ENCODE data around the gene LSM4.
A peak's percentile ranks its signal among the peaks of the same experiment; 100 is the strongest.
"Not testable (repeated sequence)": the region's sequence is repeated elsewhere in the genome, so short reads cannot be mapped to it uniquely, and the experiment has no call there.

Gene LSM4

GRCh38 chr19:18350490-18350889, 27.6 kb upstream of the LSM4 start:
- no peaks in the 10 kb centered on the region for H3K27me3 ChIP-seq (replicated peaks)
- in situ Hi-C loops (cut with HindIII; ENCODE audit: low pct_ligation_motif_present, low sequenced_read_pairs): no loop called here
- TF ChIP-seq CTCF (IDR thresholded peaks at IDR 0.05; ENCODE audit: low read depth, low read length, missing control alignments): no peak
- peaks cover 4% of the 10 kb centered on the region for H3K36me3 ChIP-seq (replicated peaks)
- DNase-seq: no peak
- no peak overlapping the region for H3K4me3 ChIP-seq (ENCODE audit: low read depth, low read length)
- no peak overlapping the region for H3K27ac ChIP-seq

- Histone ChIP-seq H3K36me3 (replicated peaks) (peaks cover 4% of the 10 kb centered on the region), H3K4me3 (ENCODE audit: low read depth, low read length) (no peak overlapping the region), H3K27me3 (replicated peaks) (no peaks in the 10 kb centered on the region), H3K27ac (no peak overlapping the region)
- peak; percentile 46 for DNase-seq
- TF ChIP-seq CTCF (IDR thresholded peaks at IDR 0.05; ENCODE audit: low read depth, low read length, missing control alignments): peak; percentile 93
- in situ Hi-C loops (cut with HindIII; ENCODE audit: low pct_ligation_motif_present, low sequenced_read_pairs): no loop called here
Observed at GRCh38 chr19:18349524-18350128, 26.8 kb upstream of the LSM4 start.

GRCh38 chr19:18348818-18349339, 26.0 kb upstream of the LSM4 start:
- H3K4me3 ChIP-seq (ENCODE audit: low read depth, low read length); in situ Hi-C loops (cut with HindIII; ENCODE audit: low pct_ligation_motif_present, low sequenced_read_pairs); H3K27ac ChIP-seq; DNase-seq; H3K36me3 ChIP-seq (replicated peaks); H3K27me3 ChIP-seq (replicated peaks): not testable (repeated sequence)

- TF ChIP-seq CTCF (IDR thresholded peaks at IDR 0.05; ENCODE audit: low read depth, low read length, missing control alignments): no peak
- in situ Hi-C loops (cut with HindIII; ENCODE audit: low pct_ligation_motif_present, low sequenced_read_pairs): no loop called here
- no peak for DNase-seq
Observed at GRCh38 chr19:18348171-18348570, 25.3 kb upstream of the LSM4 start.

GRCh38 chr19:18346091-18346490, 23.2 kb upstream of the LSM4 start:
- no peaks in the 10 kb centered on the region for H3K27me3 ChIP-seq (replicated peaks)
- no peak for DNase-seq
- TF ChIP-seq CTCF (IDR thresholded peaks at IDR 0.05; ENCODE audit: low read depth, low read length, missing control alignments): no peak
- in situ Hi-C loops (cut with HindIII; ENCODE audit: low pct_ligation_motif_present, low sequenced_read_pairs): no loop called here
- H3K36me3 ChIP-seq (replicated peaks): peaks cover 4% of the 10 kb centered on the region
- no peak overlapping the region for H3K4me3 ChIP-seq (ENCODE audit: low read depth, low read length)
- H3K27ac ChIP-seq: no peak overlapping the region

More at GRCh38 chr19:18348171-18348570, 25.3 kb upstream of the LSM4 start:
- H3K36me3 ChIP-seq (replicated peaks): peaks cover 4% of the 10 kb centered on the region
- H3K27me3 ChIP-seq (replicated peaks): no peaks in the 10 kb centered on the region
- H3K4me3 ChIP-seq (ENCODE audit: low read depth, low read length): no peak overlapping the region
- H3K27ac ChIP-seq: no peak overlapping the region

GRCh38 chr19:18345296-18345695, 22.4 kb upstream of the LSM4 start:
- Histone ChIP-seq H3K27ac (no peak overlapping the region), H3K4me3 (ENCODE audit: low read depth, low read length) (no peak overlapping the region), H3K27me3 (replicated peaks) (no peaks in the 10 kb centered on the region), H3K36me3 (replicated peaks) (peaks cover under 1% of the 10 kb centered on the region)
- TF ChIP-seq CTCF (IDR thresholded peaks at IDR 0.05; ENCODE audit: low read depth, low read length, missing control alignments): no peak
- in situ Hi-C loops (cut with HindIII; ENCODE audit: low pct_ligation_motif_present, low sequenced_read_pairs): no loop called here
- DNase-seq: no peak

All from brain microvascular endothelial cell (primary cell).